HG03342 (cell line): ENCODE measurements around the gene IFT80.
"Not testable (repeated sequence)": the region's sequence is repeated elsewhere in the genome, so short reads cannot be mapped to it uniquely, and the experiment has no call there.

Experiments used
- ATAC-seq: cut with Tn5 transposase; IDR thresholded peaks from one replicate; pipeline ENCODE4 v1.9.1; 2021; ENCODE audit warnings: mild to moderate bottlenecking, moderate library complexity; ENCODE audit not compliant: unreplicated experiment

The IFT80 gene

DNA sequence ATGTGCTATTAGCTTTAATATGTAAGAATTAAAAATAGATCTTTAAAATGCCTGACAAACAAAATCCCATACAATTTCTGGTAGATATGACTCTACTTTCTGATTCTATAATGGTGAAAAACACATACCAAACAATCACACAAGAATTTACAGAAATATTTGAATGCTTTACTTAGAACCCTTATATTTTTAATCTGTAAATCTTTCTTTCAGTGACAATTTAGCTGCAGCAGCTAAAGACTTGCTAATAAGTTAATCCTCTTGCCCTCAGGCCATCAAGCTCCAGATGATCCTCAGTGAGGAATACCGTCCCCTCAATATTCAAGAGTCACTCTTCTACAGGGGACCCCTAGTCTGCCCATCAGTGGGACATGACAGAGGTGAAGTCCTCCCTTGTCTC is 118.2 kb downstream of the IFT80 start:
- ATAC-seq = no peak

DNA sequence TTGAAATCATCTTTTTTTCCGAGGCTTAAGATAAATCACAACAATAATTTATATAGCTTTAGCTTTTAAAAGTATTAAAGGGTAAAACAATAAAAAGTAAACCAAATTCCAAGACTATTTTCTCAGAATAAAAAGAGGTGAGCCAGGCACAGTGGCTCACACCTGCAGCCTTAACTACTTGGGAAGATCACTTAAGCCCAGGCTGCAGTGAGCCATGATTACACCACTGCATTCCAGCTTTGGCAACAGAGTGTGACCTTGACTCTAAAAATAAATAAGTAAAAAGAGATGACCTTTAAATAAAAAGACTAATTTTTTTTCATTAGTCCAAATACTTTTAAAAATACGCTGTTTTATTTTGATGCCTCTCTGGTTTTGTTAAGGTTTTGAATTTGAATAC is 119.4 kb downstream of the IFT80 start:
- ATAC-seq = no peak

DNA sequence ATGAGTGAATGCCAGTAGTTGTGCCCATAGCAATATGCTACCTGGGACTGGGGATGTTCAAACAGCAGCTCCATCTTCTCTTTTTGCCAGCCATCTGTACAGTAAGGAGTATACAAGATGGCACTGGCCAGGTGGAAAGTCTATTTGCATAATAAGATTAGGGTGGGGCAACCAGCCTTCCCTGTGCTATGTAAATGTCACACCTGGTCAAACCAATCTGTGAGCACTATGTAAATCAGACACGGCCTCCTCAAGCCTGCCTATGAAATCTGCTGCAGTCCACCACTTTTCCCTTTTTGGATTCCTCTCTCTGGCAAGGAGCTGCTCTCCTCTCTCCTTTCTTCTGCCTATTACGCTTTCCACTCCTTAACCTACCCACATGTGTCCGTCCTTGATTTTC is 120.8 kb downstream of the IFT80 start:
- no peak for ATAC-seq

DNA sequence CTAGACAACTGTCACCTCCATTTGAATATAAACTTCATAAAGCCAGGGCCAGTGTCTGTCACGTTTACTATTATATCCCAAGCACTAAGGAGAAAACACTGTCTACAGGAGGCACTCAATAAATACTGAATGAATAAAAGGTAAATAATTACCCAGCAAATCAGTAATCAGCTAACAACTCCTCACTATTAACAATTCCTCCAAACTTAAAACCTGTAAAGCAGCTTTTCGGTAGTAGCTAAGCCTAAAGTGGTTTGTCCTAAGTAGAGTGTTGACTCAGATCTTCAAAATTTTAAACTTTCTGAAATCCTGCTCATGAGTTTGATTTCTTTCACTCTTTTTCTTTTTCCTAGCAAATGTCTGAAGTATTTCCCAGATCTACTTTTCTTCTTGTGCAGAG is 133.9 kb downstream of the IFT80 start:
- ATAC-seq = no peak

DNA sequence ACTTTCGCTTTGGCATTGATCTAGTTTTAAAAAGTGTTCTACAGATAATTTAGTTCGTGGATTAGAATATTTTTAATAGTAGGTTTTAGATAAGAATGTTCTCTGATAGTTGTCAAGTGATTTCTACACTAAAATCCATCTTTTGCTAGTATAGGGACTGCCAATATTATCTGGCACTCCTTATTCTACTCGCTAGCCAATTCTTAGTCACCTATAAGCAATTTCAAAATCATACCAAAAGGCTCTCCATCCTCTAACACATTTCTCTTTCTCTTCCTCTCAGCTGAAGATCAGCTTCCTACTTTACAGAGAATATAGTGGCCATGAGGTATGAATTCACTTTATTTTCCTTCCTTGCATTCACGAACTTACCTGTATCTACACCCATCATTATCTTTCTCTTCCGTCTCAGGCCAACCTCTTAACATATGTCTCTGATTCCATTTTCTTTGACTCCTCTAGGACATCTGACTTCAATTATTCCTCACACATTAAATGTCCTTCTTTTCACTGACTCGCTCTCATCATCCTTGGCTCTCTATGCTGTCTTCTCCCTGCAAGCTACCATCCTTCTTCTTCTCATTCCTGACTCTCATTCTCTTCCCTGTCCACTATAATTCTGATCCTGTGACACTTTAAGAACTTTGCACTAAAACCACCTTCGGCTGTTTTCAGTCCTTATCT is 138.3 kb downstream of the IFT80 start:
- no peak for ATAC-seq

DNA sequence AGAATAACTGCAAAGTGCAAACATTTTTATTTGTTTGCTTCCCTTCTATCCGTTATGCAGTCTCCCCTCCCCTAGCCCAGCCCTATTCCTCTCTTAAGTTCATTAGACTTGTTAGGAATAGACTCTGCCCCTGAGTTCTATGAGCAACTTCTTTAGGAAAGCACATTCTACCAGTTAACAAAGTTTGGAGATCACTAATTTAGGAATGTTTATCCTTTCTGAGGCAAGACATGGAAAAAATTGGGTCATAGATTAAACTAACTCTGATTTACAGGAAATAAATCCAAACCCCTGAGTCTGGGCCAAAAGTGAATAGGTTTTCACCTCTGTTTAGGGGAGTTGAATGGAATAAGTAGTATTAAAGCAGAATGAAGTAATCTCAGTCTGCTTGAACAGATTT is 139.4 kb downstream of the IFT80 start:
- no peak for ATAC-seq

DNA sequence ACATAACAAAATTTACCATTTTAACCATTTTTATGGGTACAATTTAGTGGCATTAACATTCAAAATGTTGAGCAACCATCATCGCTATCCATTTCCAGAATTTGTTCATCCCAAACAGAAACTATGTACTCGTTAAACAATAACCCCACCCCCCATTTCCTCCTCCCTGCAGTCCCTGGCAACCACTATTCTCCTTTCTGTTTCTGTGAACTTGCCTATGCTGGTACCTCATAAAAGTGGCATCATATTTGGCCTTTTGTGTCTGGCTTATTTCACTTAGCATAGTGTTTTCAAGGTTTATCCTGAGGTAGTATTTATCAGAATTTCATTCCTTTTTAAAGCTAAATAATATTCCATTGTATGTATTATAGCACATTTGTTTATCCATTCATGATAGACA is 141.4 kb downstream of the IFT80 start:
- no peak for ATAC-seq

DNA sequence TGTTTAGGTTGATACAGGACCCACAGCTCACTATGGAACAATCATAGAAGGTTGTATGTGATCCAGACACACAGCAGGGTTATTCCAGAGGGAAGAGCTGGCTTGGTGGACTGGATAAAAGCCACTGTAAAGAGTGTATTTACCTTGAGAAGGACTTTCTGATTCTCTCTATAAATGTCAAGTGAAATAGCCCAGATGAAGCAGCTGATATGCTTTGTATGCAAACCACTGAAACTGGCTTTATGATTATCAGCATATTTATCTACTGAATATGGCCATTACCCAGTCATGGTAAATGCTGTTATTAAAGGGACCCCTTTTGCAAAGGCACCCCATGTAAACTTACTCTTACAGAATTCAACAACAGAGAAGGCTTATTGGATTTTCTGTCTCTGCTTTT is 145.7 kb downstream of the IFT80 start:
- ATAC-seq = no peak

DNA sequence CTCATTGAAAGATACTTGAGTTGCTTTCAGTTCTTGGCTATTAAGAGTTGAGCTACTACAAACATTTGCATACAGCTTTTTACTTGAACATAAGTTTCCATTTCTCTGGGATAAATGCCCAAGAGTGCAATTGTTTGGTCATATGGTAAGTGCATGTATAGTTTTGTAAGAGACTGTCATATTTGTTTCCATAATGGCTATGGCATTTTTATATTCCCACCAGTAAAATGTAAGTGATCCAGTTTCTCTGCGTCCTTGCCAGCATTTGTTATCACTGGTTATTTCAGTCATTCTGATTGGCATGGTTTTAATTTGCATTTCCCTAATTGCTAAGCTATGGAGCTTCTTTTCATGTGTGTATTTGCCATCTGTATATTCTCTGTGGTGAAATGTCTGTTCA is 151.3 kb downstream of the IFT80 start:
- no peak for ATAC-seq

DNA sequence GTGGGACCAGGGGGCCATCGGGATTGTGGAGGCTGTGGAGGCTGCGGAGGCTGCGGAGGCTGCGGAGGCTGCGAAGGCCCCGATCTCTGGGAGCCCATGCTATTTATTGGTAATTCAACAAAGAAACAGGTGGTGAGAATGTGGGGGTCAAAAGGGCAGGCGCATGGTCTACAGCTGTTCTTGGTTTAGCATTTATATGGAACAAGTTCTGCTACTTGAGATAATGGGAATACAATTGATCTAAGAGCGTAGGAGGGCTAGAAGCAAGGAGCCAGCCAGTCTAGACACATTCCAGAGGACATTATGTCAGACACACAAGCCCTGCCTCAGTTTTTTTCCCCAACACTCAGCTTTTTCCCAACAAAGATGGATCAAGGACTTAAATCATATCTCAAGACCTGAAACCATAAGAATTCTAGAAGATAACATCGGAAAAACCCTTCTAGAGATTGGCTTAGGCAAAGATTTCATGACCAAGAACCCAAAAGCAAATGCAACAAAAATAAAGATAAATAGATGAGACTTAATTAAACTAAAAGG is 153.7 kb downstream of the IFT80 start:
- ATAC-seq = no peak

DNA sequence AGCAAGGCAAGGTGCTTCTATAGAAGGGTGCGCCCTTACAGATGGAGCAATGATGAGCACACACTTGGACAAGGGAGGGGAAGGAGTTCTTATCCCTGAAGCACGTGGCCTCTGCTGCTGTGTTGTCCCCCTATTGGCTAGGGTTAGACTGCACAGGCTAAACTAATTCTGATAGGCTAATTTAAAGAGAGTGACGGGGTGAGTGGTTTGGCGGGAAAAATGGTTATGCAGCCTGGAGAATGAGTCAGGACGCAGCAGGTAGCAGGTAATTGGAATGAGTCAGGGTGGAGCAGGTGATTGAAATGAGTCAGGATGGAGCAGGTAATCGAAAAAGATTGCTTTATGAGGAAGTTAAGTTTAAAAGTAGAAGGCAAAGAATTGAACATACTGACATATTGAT is 158.3 kb downstream of the IFT80 start:
- not testable (repeated sequence) for ATAC-seq

DNA sequence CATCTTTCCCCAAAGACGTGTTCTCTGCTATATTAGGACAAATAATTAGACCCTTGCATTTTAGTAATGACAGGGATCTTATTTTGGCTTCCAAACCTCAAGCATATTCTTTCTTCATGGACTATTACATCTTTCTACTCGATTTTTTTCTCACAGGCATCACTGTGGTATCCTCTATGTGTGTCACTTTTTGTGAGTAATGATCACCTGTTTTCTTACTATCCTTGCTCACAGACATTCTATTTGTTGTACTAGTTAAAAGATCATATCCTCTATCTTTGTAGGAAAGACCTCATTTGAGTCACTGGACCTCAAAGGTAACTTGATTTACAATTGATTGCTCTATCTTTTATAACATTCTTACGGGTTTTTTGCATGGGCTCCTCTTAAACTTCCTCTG is 167.0 kb downstream of the IFT80 start:
- ATAC-seq = no peak

DNA sequence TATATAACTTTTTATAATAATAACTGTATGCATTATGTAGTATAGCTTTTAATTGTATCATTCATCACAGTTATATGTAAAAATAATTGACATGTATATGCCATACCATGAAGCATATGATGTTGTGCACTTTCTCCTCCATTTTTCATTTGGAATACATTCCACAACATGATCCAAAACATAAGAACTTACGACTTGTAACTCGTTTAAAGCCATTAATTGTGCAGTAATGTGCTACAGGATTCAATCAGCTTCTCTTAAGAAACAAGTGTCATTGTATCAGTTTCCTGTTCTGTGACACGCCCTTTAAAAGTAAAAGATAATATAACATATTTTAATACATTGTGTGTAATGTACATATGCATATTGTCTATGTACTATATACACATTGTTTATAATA is 171.6 kb downstream of the IFT80 start:
- no peak for ATAC-seq

DNA sequence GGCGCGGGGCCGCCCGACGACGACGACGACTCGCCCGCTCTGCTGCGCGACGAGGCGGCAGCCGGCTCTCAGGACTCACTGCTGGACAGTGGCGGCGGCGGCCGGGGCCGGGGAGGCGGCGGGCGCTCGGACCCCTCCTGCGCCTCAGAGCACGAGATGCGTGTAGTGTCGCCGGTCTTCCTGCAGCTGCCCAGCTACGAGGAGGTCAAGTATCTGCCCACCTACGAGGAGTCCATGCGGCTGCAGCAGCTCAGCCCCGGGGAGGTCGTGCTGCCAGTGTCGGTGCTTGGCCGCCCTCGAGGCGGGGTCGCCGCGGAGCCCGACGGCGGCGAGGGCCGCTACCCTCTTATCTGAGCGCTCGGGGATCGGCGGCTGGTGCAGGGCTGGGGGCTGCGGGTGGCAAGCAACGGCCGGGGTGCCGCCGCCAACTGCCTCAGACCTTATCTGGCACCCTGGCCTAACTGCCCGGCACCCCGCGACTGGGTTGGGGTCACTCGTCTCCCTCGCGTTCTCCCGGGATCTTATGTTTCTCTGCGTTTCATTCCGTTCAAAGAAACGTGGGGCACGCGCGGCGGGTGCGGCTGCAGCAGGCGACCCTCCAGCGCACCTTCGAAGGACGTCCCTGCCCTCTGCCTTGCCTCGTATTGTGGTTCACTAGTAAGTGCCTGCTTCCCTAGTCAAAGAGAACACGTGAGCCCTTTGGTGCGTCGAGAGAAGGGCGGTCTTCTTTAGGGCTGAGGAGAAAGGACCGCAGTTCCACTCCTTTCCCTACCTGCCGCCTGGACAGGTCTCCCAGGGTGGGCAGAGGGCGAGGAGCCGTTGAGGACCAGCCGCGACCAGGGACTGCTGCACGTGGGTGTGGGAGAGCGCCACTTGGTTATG is 172.8 kb downstream of the IFT80 start:
- peak; percentile 18 for ATAC-seq

DNA sequence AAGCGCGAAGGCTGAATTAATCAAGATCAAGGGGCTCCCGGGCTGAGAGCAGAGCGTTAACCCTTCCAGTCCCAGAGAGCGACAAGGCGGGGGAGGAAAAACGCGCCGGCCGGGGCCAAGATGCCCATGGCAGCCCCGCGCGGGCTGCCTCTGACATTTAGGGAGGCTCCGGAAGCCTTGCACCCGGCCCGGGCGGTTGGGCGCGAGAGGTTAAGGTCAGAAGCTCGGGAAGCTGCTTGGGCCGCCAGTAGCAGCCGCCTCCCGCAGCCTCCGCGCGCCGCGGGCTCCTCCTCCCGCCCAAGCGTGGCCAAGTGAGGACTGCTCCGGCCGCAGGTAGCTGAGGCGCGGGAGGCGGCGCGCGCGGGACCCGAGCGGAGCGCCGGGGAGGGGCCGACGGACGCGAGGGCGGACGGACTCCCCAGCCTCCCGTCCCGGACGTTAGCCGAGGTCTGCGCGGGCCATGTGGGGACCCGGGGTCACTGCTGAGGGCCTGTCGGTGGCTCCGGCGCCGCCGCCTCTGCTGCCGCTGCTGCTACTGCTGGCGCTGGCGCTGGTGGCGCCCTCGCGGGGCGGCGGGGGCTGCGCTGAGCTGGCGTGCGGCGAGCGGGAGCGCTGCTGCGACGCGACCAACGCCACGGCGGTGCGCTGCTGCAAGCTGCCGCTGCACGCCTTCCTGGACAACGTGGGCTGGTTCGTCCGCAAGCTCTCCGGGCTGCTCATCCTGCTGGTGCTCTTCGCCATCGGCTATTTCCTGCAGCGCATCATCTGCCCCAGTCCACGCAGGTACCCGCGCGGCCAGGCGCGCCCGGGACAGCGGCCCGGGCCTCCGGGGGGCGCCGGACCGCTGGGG is 173.6 kb downstream of the IFT80 start, which contains the start of gene C3orf80:
TSS of gene C3orf80 (plus strand) at position 247 of the 850 bp plus-strand sequence. CDS start at position 461, 214 bp downstream.
- peak; percentile 78 for ATAC-seq

DNA sequence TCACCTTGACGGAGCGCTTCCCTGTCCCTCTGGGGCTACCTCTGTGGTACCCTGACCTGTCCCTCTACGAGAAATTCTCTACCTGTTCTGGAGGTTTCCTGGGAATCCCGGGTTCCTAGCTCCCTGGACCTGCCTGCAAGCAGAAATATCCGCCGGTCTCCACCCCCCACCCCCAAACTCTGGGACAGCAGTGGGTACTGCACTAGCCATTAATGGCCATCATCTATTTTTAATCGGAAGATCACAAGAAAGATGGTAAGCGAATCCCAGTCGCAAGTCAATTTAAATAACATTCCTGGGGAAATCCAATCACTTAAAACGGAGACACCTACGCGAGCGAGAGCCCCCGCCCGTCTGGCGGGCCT is 174.2 kb downstream of the IFT80 start:
- ATAC-seq = no peak

DNA sequence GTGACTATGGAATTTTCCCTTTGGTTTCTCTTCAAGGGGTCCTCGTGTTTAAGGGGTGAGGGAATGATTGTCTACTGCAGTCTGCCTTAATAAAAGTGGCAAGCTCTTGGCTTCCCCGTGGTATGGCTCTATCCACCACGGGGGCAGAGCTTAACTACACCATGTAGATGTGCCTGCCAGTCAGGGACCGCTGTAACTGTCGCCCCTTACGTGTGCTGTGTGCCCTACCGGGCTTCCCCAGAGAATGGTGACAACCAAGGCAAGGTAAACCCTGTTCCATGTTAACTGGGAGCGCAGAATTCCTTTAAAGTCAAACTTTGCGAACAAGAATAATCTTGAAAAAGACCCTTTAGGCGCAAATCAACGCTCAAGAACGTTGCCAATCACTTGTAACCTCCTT is 174.8 kb downstream of the IFT80 start:
- ATAC-seq = no peak

DNA sequence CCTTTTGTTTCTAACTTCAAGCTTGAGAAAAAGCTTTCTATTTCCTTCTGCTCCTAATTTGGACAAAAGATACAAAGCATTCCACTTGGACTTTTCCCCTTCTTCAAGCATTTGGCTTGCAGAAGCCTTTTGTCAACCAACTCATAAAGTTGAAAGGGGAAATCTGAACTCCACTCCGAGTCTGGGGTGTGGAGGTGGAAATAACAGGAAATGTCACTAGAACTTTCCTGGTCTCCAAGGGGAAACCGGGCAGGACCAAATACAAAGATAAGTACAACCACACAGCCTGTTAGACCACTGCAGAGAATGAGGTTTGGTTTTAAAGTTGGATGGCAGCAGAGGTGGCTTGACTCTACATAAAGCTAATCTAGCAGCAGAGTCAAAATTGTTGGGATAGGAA is 178.0 kb downstream of the IFT80 start:
- ATAC-seq = no peak

DNA sequence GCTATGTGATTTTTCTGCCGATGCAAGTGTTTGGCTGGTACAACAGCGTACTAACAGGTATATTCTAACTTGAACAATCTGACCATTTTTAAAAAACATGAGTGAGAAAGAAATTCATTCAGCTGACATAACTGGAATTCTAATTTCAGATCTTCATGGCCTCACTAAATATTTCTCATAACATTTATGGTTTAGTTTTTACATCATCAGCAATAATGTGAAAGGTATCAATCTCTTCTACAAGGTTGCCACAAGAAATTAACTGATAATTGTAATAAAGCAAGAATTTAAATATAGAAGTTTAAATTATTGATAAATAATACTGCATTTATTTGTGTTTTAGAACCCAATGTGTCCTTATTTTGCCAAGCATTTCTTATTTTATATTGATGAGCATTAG is 179.0 kb downstream of the IFT80 start:
- no peak for ATAC-seq

DNA sequence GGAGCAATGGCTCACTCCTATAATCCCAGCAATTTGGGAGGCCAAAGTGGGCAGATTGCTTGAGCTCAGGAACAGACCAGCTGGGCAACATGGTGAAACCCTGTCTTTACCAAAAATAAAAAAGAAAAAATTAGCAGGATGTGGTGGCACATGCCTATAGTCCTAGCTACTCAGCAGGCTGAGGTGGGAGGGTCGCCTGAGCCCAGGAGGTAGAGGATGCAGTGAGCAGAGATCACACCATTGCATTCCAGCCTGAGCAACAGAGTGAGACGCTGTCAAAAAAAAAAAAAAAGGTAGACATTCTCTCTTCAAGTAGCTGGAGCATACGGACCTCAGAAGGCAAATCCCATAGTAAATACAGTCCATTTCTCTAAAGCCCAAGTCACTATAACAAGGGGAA is 180.9 kb downstream of the IFT80 start:
- ATAC-seq = no peak

DNA sequence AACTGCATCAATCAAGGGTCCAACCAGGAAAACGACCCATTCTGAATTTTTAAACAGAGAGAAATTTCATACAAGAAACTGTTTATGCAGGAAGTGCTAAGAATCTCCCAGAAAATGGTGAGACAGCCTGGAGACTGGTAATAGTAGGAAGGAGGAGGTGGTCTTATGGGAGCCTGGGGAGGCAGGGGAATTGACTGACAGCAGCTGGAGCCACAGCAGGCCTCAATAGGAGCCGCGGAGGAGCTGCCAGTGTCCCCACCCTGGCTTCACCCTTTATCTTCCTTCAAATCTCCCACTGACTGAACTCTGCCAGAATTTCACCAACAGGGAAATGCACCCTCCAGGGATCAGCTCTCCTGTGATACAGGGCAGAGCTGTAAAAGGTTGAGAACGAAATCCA is 181.3 kb downstream of the IFT80 start:
- no peak for ATAC-seq
